Measurements from ENCODE around the gene SPTBN2. TPM values are rescaled to one million over a fixed set of nuclear protein-coding genes. Genes with fewer than 3 reads are reported as not detected.

Gene SPTBN2
- total RNA-seq, 1 donor from 2014 or later, result 3.0 TPM

DNA sequence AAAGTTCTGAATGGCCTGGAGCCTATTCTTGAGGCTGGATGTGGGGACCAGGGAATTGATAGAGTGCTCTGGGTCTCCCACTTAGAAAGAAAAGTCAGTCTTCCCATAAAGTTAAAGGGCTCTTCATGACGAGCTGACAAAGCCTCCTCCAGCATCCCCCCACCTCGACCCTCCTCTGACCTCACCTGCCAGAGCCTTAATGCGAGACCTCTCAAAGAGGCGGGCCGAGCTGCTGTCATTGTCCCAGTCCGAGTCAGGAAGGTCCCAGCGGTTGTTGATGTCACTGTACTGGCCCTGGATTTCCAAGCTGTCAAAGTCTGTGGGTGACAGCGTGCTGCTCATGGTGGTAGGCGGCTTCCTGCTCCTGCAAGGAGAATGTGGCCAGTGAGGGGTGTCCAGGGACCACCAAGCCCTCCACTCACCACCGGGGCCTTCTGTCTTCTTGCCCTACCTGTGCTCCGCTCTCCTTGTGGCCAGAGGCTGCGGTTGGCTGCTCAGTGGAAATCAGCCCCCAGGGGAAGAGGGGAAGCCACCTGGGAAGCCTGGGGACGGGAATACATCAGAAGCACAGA, 8.0 kb downstream of the SPTBN2 start:
- ChIA-PET CTCF (interaction anchor here (0.6 kb wide), 1 partner anchor 1398 kb away, joined by 3 read pairs; no protein-coding TSS in a partner anchor), POLR2A (interaction anchor here (0.6 kb wide), 1 partner anchor 43 kb away, joined by 3 read pairs; the partner anchor contains the start of gene RBM4B)
- no peaks in the 10 kb centered on the region for H3K36me3 Mint-ChIP-seq (ENCODE audit: low read depth)
- DNase-seq, result no peak
- no peaks in the 10 kb centered on the region for H3K4me1 Mint-ChIP-seq
- H3K27ac Mint-ChIP-seq, result no peak overlapping the region
- TF ChIP-seq, protein P1, sequence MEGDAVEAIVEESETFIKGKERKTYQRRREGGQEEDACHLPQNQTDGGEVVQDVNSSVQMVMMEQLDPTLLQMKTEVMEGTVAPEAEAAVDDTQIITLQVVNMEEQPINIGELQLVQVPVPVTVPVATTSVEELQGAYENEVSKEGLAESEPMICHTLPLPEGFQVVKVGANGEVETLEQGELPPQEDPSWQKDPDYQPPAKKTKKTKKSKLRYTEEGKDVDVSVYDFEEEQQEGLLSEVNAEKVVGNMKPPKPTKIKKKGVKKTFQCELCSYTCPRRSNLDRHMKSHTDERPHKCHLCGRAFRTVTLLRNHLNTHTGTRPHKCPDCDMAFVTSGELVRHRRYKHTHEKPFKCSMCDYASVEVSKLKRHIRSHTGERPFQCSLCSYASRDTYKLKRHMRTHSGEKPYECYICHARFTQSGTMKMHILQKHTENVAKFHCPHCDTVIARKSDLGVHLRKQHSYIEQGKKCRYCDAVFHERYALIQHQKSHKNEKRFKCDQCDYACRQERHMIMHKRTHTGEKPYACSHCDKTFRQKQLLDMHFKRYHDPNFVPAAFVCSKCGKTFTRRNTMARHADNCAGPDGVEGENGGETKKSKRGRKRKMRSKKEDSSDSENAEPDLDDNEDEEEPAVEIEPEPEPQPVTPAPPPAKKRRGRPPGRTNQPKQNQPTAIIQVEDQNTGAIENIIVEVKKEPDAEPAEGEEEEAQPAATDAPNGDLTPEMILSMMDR (IDR thresholded peaks at IDR 0.05), result no peak
- peaks cover 22% of the 10 kb centered on the region for H3K27me3 Mint-ChIP-seq
- no peaks in the 10 kb centered on the region for H3K9me3 Mint-ChIP-seq
- intact Hi-C loops (cut with micrococcal nuclease), result no loop called here
- H3K4me3 Mint-ChIP-seq, result no peak overlapping the region
- no peak for ATAC-seq (ENCODE audit: low read depth)

DNA sequence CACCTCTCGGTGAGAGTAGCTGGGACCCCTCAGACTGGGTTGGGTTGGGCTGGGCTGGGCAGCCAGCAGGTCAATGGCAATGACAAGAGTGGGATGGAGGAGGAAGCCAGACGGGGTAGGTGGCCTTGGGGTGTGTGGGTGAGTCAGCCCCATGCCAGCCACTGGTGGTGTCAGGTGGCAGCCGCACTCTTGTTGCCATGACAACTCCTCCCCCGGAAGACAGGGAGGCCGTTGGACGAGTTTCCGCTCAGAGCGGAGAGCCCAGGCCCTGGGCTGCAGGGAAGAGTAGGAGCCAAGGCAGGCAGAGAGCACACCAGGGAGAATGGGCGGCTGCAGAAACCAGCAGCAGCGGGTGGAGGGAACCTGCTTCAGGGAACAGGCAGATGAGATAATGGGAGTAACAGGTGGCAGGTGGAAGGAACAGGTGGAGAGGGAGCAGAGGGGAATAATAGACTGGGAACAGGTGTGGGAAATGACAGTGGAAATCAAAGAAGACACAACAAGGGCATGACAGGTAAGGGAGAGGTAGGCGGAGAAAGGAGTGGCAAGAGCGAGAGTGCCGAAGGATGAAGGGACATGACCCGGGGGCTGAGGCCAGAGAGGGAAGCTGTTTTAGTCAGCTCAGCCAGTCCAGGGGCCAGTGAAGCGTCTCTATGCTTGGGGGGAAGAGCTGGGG, 8.7 kb downstream of the SPTBN2 start:
- TF ChIP-seq, protein P1 (IDR thresholded peaks at IDR 0.05), result no peak
- Mint-ChIP-seq H3K4me1 (no peaks in the 10 kb centered on the region), H3K27ac (no peak overlapping the region), H3K27me3 (peaks cover 17% of the 10 kb centered on the region), H3K9me3 (no peaks in the 10 kb centered on the region), H3K4me3 (no peak overlapping the region), H3K36me3 (ENCODE audit: low read depth) (no peaks in the 10 kb centered on the region)
- DNase-seq (no peak), ATAC-seq (ENCODE audit: low read depth) (no peak)
- intact Hi-C loops (cut with micrococcal nuclease), result no loop called here
- ChIA-PET CTCF (interaction anchor here (0.6 kb wide), 1 partner anchor 1398 kb away, joined by 3 read pairs; no protein-coding TSS in a partner anchor), POLR2A (interaction anchor here (0.6 kb wide), 1 partner anchor 42 kb away, joined by 3 read pairs; the partner anchor contains the start of gene RBM4B)

DNA sequence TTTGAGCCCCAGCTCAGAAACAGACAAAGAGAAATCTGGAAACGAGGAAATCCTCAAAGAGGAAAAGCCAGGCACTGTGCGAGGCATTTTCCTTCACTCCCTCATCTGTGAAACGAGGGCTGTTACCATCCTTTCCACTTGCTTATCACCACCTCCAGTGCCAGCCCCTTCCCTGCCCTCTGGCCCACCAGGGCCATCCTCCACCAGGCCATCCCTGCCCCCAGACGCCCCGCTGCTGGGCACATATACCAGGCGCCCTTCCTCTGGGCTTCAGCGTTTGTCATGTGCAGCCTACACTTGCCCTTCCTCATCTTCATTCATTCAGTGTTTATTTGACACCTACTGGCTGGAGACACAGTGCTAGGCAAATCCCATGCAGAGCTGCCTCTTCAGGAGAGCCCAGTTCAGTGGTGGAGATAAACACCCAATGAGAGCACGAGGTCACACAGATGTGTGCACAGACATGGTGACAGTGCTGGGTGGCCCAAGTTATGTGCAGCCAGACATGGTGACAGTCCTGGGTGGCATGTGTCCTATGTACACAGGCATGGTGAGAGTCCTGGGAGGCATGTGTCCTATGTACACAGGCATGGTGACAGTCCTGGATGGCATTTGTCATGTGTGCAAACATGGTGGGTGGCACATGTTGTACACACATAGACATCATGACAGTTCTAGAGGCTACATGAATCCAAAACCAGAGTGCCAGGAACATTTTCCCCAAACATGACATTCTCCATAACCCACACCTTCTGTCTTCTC, 9.7 kb downstream of the SPTBN2 start:
- Mint-ChIP-seq H3K27ac (no peak overlapping the region), H3K36me3 (ENCODE audit: low read depth) (no peaks in the 10 kb centered on the region)
- CTCF ChIA-PET, result no interaction called here

DNA sequence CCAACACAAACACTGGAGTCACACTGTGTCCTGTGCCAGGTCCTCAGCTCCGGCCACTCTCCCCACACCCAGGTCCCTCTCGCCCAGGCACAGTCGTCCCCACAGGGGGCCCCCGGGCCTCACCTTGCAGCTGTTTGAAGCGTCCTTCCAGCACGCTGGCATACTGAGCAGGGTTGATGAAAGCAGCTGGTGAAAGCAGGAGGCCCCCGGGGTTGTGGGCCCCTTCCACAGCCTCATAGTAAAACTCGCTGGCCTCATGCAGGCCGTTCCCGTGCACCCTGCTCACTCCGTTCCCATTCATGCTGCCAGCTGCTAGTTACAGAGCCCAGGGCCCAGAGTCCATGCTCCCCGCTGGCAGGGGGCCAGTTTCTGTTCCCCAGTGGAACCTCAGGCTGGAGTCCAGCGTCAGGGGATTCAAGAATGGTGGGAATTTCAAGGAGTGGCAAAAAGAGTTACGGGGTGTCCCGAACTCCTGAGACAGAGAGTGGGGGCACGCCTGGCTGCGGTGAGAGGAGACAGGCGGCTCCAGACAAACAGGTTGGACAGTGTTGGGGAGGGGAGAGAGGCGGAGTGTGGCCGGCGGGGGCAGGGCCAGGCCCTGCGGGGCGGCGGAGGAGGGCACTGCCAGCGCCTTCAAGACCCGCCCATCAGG, 10.6 kb downstream of the SPTBN2 start:
- CTCF ChIA-PET, result no interaction called here

More for the DNA sequence above, 9.7 kb downstream of the SPTBN2 start:
- TF ChIP-seq, protein P1 (IDR thresholded peaks at IDR 0.05), result no peak
- ATAC-seq (ENCODE audit: low read depth) (no peak), DNase-seq (no peak)
- Mint-ChIP-seq H3K4me3 (no peak overlapping the region), H3K4me1 (no peaks in the 10 kb centered on the region), H3K9me3 (no peaks in the 10 kb centered on the region), H3K27me3 (peaks cover 18% of the 10 kb centered on the region)
- POLR2A ChIA-PET, result no interaction called here
- intact Hi-C loops (cut with micrococcal nuclease), result no loop called here

More for the DNA sequence above, 10.6 kb downstream of the SPTBN2 start:
- no peak for DNase-seq
- Mint-ChIP-seq H3K4me1 (no peaks in the 10 kb centered on the region), H3K9me3 (no peaks in the 10 kb centered on the region), H3K27ac (no peak overlapping the region), H3K36me3 (ENCODE audit: low read depth) (no peaks in the 10 kb centered on the region), H3K4me3 (no peak overlapping the region), H3K27me3 (peaks cover 21% of the 10 kb centered on the region)
- POLR2A ChIA-PET, result no interaction called here
- intact Hi-C loops (cut with micrococcal nuclease), result no loop called here
- ATAC-seq (ENCODE audit: low read depth), result no peak
- TF ChIP-seq, protein P1 (IDR thresholded peaks at IDR 0.05), result no peak
